H1 (cell line): ENCODE results near the gene TFF1. TPM values are rescaled to one million over a fixed set of nuclear protein-coding genes. Genes with fewer than 3 reads are reported as not detected.

Source experiments
- ASH2L ChIP-seq: fragments of 200-600, 300-600 bp; sonication (generic); IDR thresholded peaks from one replicate; pipeline ENCODE4 v1.7.1; 2017; ENCODE audit warnings: low read length
- BRCA1 ChIP-seq: IDR thresholded peaks from 2 replicates; pipeline ENCODE4 v1.6.1; 2012; ENCODE audit warnings: low read depth, low read length, improper control_type of control experiment
- EZH2 ChIP-seq: fragments of 200-600 bp; sonication (generic); IDR thresholded peaks from 2 replicates; pipeline ENCODE4 v1.7.1; 2012; ENCODE audit warnings: low read depth, mild to moderate bottlenecking, moderate library complexity, low read length, inconsistent platforms; ENCODE audit not compliant: severe bottlenecking
- GABPA ChIP-seq: IDR thresholded peaks from 2 replicates; pipeline ENCODE4 v1.6.1; 2011; ENCODE audit warnings: mild to moderate bottlenecking, low read length, moderate library complexity, borderline replicate concordance; ENCODE audit not compliant: insufficient read depth
- JUND ChIP-seq: IDR thresholded peaks from 2 replicates; pipeline ENCODE4 v1.6.1; 2011; ENCODE audit warnings: mild to moderate bottlenecking, improper control_type of control experiment, low read length
- KDM1A ChIP-seq: fragments of 200-600, 300-600 bp; sonication (generic); IDR thresholded peaks from 2 replicates; pipeline ENCODE4 v1.7.1; 2016; ENCODE audit warnings: mild to moderate bottlenecking, low read length, borderline replicate concordance
- PHF8 ChIP-seq: fragments of 200-600 bp; sonication (generic); conservative IDR thresholded peaks from 2 replicates; pipeline ENCODE4 v1.7.1; 2012; ENCODE audit warnings: low read depth, mild to moderate bottlenecking, inconsistent platforms, low read length, moderate library complexity
- RAD21 ChIP-seq, 2 experiments: IDR thresholded peaks in 1 of 2; conservative IDR thresholded peaks in 1 of 2; 2 replicates each; pipeline ENCODE4 v1.6.1; 2011; ENCODE audit warnings: low read depth in 2 of 2, low read length in 2 of 2, improper control_type of control experiment in 1 of 2, inconsistent platforms in 1 of 2, mild to moderate bottlenecking in 1 of 2, moderate library complexity in 1 of 2
- SIN3A ChIP-seq, 2 experiments: IDR thresholded peaks in 1 of 2; conservative IDR thresholded peaks in 1 of 2; 2 replicates each; pipeline ENCODE4 v1.6.1; 2011 to 2012; ENCODE audit warnings: low read length in 2 of 2, improper control_type of control experiment in 1 of 2, low read depth in 1 of 2, mild to moderate bottlenecking in 1 of 2
- SIRT6 ChIP-seq: IDR thresholded peaks from one replicate; pipeline ENCODE4 v1.7.1; 2012; ENCODE audit warnings: low read length, inconsistent platforms
- SP1 ChIP-seq: IDR thresholded peaks from 2 replicates; pipeline ENCODE4 v1.6.1; 2011; ENCODE audit warnings: low read depth, low read length
- TAF1 ChIP-seq: IDR thresholded peaks from 2 replicates; pipeline ENCODE4 v1.6.1; 2011; ENCODE audit warnings: mild to moderate bottlenecking, low read depth, low read length
- polyA plus RNA-seq, 7 experiments: library from polyadenylated mRNA; depleted of rRNA in 3 of 7; stranded (reverse) in 5 of 7; unstranded in 2 of 7; fragments of >200 nt in 5 of 7; fragments of 200-250 nt in 2 of 7; gene quantifications; 1 replicate in 5 of 7; 2 replicates in 1 of 7; 4 replicates in 1 of 7; pipeline versions ENCODE4 v1.2.1 to v1.2.3, GENCODE V29; 2011 to 2013; ENCODE audit warnings: missing spikeins in 2 of 7, mixed read lengths in 2 of 7
- total RNA-seq: library from RNA; stranded (reverse); fragmentation: NEBNext Ultra II Directional; extraction: Animal tissue kit (Norgen Biotek cat#: 25700); gene quantifications from 2 replicates; pipeline ENCODE4 v1.2.1, GENCODE V29; 2021
- TF ChIP-seq, protein P1 (sequence below): IDR thresholded peaks from 2 replicates; pipeline ENCODE4 v1.6.1; 2012; ENCODE audit warnings: inconsistent platforms

The TFF1 gene
- total and polyA plus RNA-seq, 2 of the 8 experiments (the other 6 are each of a cell fraction or from before 2014, with no cell fraction given), result not detected

DNA sequence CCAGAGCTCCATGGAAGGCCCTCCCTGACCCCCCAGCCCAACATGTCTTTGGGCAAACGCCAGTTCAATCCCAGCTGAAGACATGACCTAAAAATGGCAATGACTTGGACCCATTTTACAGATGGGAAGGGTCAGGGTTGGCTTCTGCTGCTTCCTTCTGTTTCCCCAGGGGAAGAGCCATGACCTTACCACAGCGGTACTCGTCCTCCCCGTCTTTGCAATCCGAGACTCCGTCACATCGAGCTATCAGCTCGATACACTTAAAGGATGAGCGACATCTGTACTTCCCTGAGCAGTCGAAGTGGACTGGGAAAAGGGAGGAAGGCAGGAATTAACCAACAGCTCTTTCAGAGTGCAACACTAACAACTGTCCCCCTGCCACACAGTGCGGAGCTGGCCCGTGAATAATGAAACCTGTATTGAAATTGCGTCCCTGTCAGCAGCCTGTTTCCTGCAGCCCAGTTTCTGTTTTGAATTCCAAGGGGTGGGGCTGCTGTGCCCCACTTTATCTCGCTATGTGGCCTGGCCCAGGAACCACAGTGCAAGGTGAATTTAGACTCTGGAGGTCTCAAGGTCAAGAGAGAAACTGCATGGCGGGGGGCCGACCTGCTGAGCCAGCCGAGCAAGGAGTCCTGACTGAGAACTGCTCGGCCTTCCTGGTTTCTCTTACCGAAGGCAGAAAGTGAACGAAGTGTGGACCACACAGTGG, 22.6 kb upstream of the TFF1 start (continued):
- TF ChIP-seq SIN3A (conservative IDR thresholded peaks at IDR 0.05 in 1 of 2, IDR thresholded peaks at IDR 0.05 in 1 of 2; ENCODE audit: low read depth in 1 of 2, low read length in 2 of 2) (no peak), SIRT6 (no peak), PHF8 (no peak), ASH2L (no peak), SP1 (no peak), JUND (no peak), GABPA (no peak), EZH2 (no peak), TAF1 (peak; percentile 41; the same call in 1 of the 2 replicates), RAD21 (IDR thresholded peaks at IDR 0.05 in 1 of 2, conservative IDR thresholded peaks at IDR 0.05 in 1 of 2; ENCODE audit: low read depth in 2 of 2, low read length in 2 of 2) (no peak), BRCA1 (no peak), KDM1A (peak; percentile 51; the same call in 1 of the 2 replicates)
- TF ChIP-seq, protein P1, sequence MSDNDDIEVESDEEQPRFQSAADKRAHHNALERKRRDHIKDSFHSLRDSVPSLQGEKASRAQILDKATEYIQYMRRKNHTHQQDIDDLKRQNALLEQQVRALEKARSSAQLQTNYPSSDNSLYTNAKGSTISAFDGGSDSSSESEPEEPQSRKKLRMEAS, result no peak
- TF ChIP-seq, all 59 proteins: peak for 4
